HepG2 (cell line): ENCODE data around the gene KPNA3. TPM values are rescaled to one million over a fixed set of nuclear protein-coding genes. Genes with fewer than 3 reads are reported as not detected.

ENCODE experiments used
- CBX1 ChIP-seq: IDR thresholded peaks from one replicate; pipeline ENCODE4 v1.6.1; 2016; ENCODE audit warnings: antibody characterized with exemption, low read depth
- HOXA9 ChIP-seq: sonication (generic); formaldehyde crosslinking; IDR thresholded peaks from 2 replicates; pipeline ENCODE4 v1.8.1; 2022; ENCODE audit warnings: missing genetic modification reagents, mild to moderate bottlenecking, moderate library complexity, borderline replicate concordance
- KLF12 ChIP-seq: sonication (generic); formaldehyde crosslinking; IDR thresholded peaks from 2 replicates; pipeline ENCODE4 v1.4.0; 2020; ENCODE audit warnings: missing genetic modification reagents, borderline replicate concordance
- MAZ ChIP-seq, 2 experiments: sonication (generic) in 1 of 2; formaldehyde crosslinking in 1 of 2; IDR thresholded peaks; 2 replicates each; pipeline versions ENCODE4 v1.5.0 to v1.6.1; 2012 to 2020; ENCODE audit warnings: low read depth in 2 of 2, mild to moderate bottlenecking in 2 of 2, borderline replicate concordance in 1 of 2, improper control_type of control experiment in 1 of 2, low read length in 1 of 2, missing genetic modification reagents in 1 of 2, moderate library complexity in 1 of 2
- NFE2 ChIP-seq: sonication (generic); formaldehyde crosslinking; IDR thresholded peaks from 2 replicates; pipeline ENCODE4 v1.4.0; 2020; ENCODE audit warnings: missing genetic modification reagents
- NR2F1 ChIP-seq, 2 experiments: fragments of 450-650 bp in 1 of 2; formaldehyde crosslinking in 1 of 2; IDR thresholded peaks; 2 replicates each; pipeline versions ENCODE4 v1.5.0 to v1.6.1; 2016 to 2020; ENCODE audit warnings: mild to moderate bottlenecking in 1 of 2, missing compliant biosample characterization in 1 of 2, missing genetic modification reagents in 1 of 2, moderate library complexity in 1 of 2
- PHF21A ChIP-seq: sonication (generic); formaldehyde crosslinking; IDR thresholded peaks from 2 replicates; pipeline ENCODE4 v1.5.0; 2020; ENCODE audit warnings: mild to moderate bottlenecking, missing genetic modification reagents
- TBX2 ChIP-seq: sonication (generic); formaldehyde crosslinking; IDR thresholded peaks from 2 replicates; pipeline ENCODE4 v1.5.0; 2020; ENCODE audit warnings: missing genetic modification reagents, mild to moderate bottlenecking, borderline replicate concordance
- TEAD2 ChIP-seq: sonication (generic); formaldehyde crosslinking; IDR thresholded peaks from 2 replicates; pipeline ENCODE4 v1.9.0; 2021; ENCODE audit warnings: missing genetic modification reagents
- THYN1 ChIP-seq: sonication (generic); formaldehyde crosslinking; IDR thresholded peaks from 2 replicates; pipeline ENCODE4 v1.8.1; 2023; ENCODE audit warnings: low read depth, mild to moderate bottlenecking, moderate library complexity, missing genetic modification reagents, borderline replicate concordance
- TSC22D2 ChIP-seq: sonication (generic); formaldehyde crosslinking; IDR thresholded peaks from 2 replicates; pipeline ENCODE4 v1.5.1; 2020; ENCODE audit warnings: missing genetic modification reagents, mild to moderate bottlenecking, borderline replicate concordance
- ZBTB7A ChIP-seq: sonication (generic); formaldehyde crosslinking; IDR thresholded peaks from 2 replicates; pipeline ENCODE4 v1.8.0; 2022; ENCODE audit warnings: mild to moderate bottlenecking, missing genetic modification reagents
- ZMYM4 ChIP-seq: sonication (generic); formaldehyde crosslinking; IDR thresholded peaks from 2 replicates; pipeline ENCODE4 v1.8.1; 2023; ENCODE audit warnings: mild to moderate bottlenecking, missing genetic modification reagents
- ZNF205 ChIP-seq: IDR thresholded peaks from 2 replicates; pipeline ENCODE4 v1.6.1; 2018; ENCODE audit warnings: missing biosample characterization, missing genetic modification reagents
- ZNF546 ChIP-seq: sonication (generic); formaldehyde crosslinking; conservative IDR thresholded peaks from 2 replicates; pipeline ENCODE4 v1.8.1; 2023; ENCODE audit warnings: mild to moderate bottlenecking, missing genetic modification reagents
- ZNF570 ChIP-seq: sonication (generic); formaldehyde crosslinking; IDR thresholded peaks from 2 replicates; pipeline ENCODE4 v1.4.0; 2020; ENCODE audit warnings: mild to moderate bottlenecking, missing genetic modification reagents, borderline replicate concordance
- ZNF670 ChIP-seq: sonication (generic); formaldehyde crosslinking; IDR thresholded peaks from 2 replicates; pipeline ENCODE4 v1.8.0; 2022; ENCODE audit warnings: mild to moderate bottlenecking, missing genetic modification reagents, borderline replicate concordance
- ZZZ3 ChIP-seq: sonication (generic); formaldehyde crosslinking; IDR thresholded peaks from 2 replicates; pipeline ENCODE4 v1.4.0; 2020; ENCODE audit warnings: missing genetic modification reagents, mild to moderate bottlenecking, borderline replicate concordance
- polyA plus RNA-seq, 8 experiments: library from polyadenylated mRNA; depleted of rRNA in 3 of 8; stranded (reverse) in 7 of 8; unstranded in 1 of 8; fragments of >200 nt; fragmentation: Illumina TruSeq in 4 of 8; extraction: Trizol in 4 of 8; gene quantifications; 2 replicates each; pipeline versions ENCODE4 v1.2.1 to v1.2.3, GENCODE V29; 2011 to 2016; ENCODE audit warnings: low read depth in 4 of 8, missing spikeins in 1 of 8, mixed read lengths in 1 of 8; ENCODE audit not compliant: insufficient read depth in 1 of 8
- total RNA-seq, 5 experiments: library from RNA; depleted of rRNA; stranded (reverse); fragments of >200 nt; fragmentation: Illumina TruSeq; extraction: Trizol; gene quantifications; 2 replicates each; pipeline ENCODE4 v1.2.3, GENCODE V29; 2016; ENCODE audit warnings: low read depth in 1 of 5
- TF ChIP-seq, protein P1 (sequence below): IDR thresholded peaks from 2 replicates; pipeline ENCODE4 v1.6.1; 2018; ENCODE audit warnings: missing genetic modification reagents, mild to moderate bottlenecking, missing compliant biosample characterization
- TF ChIP-seq, protein P2 (sequence below): sonication (generic); formaldehyde crosslinking; IDR thresholded peaks from 2 replicates; pipeline ENCODE4 v1.9.0; 2021; ENCODE audit warnings: missing genetic modification reagents, borderline replicate concordance
- TF ChIP-seq, protein P3 (sequence below): sonication (generic); formaldehyde crosslinking; IDR thresholded peaks from 2 replicates; pipeline ENCODE4 v1.4.0; 2020; ENCODE audit warnings: missing genetic modification reagents
- TF ChIP-seq, protein P4 (sequence below): IDR thresholded peaks from 2 replicates; pipeline ENCODE4 v1.6.1; 2016; ENCODE audit warnings: low read depth, borderline replicate concordance
- TF ChIP-seq, protein P5 (sequence below): sonication (generic); formaldehyde crosslinking; IDR thresholded peaks from 2 replicates; pipeline ENCODE4 v1.8.0; 2022; ENCODE audit warnings: mild to moderate bottlenecking, missing genetic modification reagents, moderate library complexity

Gene KPNA3
- total and polyA plus RNA-seq, 2 of the 13 experiments (the other 11 are each of a cell fraction or from before 2014, with no cell fraction given) = 13.0 to 28.9 TPM

DNA sequence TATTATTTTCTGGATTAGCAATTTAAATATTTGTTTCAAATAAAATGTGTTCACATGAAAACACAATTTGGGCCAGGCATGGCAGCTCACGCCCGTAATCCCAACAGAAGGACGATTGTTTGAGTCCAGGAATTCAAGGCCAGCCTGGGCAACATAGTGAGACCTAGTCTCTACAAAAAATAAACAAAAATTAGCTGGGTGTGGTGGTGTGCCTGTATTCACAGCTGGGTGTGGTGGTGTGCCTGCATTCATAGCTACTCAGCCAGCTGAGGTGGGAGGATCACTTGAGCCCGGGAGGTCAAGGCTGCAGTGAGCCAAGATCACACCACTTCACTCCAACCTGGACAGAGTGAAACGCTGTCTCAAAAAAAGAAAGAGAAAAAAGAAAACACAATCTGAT lies 46.4 kb downstream of the KPNA3 start (continued):
- TF ChIP-seq ZNF546 (CRISPR knock-in tag) (no peak), CBX1 (no peak), ZNF670 (CRISPR knock-in tag) (no peak), TBX2 (CRISPR knock-in tag) (peak; percentile 98), TSC22D2 (CRISPR knock-in tag) (0 out of 2 replicates have a peak, but pooled peaks have one; percentile 24), PHF21A (CRISPR knock-in tag) (peak; percentile 63), ZBTB7A (CRISPR knock-in tag) (no peak), ZNF570 (no peak), KLF12 (CRISPR knock-in tag) (peak; percentile 92; the same call in 1 of the 2 replicates), TEAD2 (CRISPR knock-in tag) (no peak), MAZ (IDR thresholded peaks at IDR 0.05; ENCODE audit: borderline replicate concordance, low read depth, low read length) (no peak), MAZ (CRISPR knock-in tag; IDR thresholded peaks at IDR 0.05; ENCODE audit: low read depth) (no peak), ZNF205 (no peak), THYN1 (no peak), ZMYM4 (CRISPR knock-in tag) (peak; percentile 91), NFE2 (no peak), NR2F1 (CRISPR knock-in tag; IDR thresholded peaks at IDR 0.05) (peak; percentile 50 to 80; a peak in 3 of 4 replicates), ZZZ3 (CRISPR knock-in tag) (no peak), HOXA9 (CRISPR knock-in tag) (no peak)
- TF ChIP-seq, protein P1, sequence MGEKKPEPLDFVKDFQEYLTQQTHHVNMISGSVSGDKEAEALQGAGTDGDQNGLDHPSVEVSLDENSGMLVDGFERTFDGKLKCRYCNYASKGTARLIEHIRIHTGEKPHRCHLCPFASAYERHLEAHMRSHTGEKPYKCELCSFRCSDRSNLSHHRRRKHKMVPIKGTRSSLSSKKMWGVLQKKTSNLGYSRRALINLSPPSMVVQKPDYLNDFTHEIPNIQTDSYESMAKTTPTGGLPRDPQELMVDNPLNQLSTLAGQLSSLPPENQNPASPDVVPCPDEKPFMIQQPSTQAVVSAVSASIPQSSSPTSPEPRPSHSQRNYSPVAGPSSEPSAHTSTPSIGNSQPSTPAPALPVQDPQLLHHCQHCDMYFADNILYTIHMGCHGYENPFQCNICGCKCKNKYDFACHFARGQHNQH = peak; percentile 73; the same call in 1 of the 2 replicates
- TF ChIP-seq, protein P2, sequence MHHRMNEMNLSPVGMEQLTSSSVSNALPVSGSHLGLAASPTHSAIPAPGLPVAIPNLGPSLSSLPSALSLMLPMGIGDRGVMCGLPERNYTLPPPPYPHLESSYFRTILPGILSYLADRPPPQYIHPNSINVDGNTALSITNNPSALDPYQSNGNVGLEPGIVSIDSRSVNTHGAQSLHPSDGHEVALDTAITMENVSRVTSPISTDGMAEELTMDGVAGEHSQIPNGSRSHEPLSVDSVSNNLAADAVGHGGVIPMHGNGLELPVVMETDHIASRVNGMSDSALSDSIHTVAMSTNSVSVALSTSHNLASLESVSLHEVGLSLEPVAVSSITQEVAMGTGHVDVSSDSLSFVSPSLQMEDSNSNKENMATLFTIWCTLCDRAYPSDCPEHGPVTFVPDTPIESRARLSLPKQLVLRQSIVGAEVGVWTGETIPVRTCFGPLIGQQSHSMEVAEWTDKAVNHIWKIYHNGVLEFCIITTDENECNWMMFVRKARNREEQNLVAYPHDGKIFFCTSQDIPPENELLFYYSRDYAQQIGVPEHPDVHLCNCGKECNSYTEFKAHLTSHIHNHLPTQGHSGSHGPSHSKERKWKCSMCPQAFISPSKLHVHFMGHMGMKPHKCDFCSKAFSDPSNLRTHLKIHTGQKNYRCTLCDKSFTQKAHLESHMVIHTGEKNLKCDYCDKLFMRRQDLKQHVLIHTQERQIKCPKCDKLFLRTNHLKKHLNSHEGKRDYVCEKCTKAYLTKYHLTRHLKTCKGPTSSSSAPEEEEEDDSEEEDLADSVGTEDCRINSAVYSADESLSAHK (CRISPR knock-in tag) = no peak
- TF ChIP-seq, protein P3, sequence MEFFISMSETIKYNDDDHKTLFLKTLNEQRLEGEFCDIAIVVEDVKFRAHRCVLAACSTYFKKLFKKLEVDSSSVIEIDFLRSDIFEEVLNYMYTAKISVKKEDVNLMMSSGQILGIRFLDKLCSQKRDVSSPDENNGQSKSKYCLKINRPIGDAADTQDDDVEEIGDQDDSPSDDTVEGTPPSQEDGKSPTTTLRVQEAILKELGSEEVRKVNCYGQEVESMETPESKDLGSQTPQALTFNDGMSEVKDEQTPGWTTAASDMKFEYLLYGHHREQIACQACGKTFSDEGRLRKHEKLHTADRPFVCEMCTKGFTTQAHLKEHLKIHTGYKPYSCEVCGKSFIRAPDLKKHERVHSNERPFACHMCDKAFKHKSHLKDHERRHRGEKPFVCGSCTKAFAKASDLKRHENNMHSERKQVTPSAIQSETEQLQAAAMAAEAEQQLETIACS (CRISPR knock-in tag) = no peak
- TF ChIP-seq, protein P4, sequence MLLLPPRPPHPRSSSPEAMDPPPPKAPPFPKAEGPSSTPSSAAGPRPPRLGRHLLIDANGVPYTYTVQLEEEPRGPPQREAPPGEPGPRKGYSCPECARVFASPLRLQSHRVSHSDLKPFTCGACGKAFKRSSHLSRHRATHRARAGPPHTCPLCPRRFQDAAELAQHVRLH (CRISPR knock-in tag) = peak; percentile 51; the same call in 1 of the 2 replicates
- TF ChIP-seq, protein P5, sequence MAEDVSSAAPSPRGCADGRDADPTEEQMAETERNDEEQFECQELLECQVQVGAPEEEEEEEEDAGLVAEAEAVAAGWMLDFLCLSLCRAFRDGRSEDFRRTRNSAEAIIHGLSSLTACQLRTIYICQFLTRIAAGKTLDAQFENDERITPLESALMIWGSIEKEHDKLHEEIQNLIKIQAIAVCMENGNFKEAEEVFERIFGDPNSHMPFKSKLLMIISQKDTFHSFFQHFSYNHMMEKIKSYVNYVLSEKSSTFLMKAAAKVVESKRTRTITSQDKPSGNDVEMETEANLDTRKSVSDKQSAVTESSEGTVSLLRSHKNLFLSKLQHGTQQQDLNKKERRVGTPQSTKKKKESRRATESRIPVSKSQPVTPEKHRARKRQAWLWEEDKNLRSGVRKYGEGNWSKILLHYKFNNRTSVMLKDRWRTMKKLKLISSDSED = no peak
